M059J (cell line): Measurements from ENCODE around the gene GPR15LG. TPM values are rescaled to one million over a fixed set of nuclear protein-coding genes. Genes with fewer than 3 reads are reported as not detected.
A peak's percentile ranks its signal among the peaks of the same experiment; 100 is the strongest.
"Not testable (repeated sequence)": the region's sequence is repeated elsewhere in the genome, so short reads cannot be mapped to it uniquely, and the experiment has no call there.

ENCODE experiments used
- DNase-seq: peaks from one replicate; pipeline ENCODE4 v3.0.0-alpha.2; 2012; ENCODE audit warnings: low read depth
- total RNA-seq: library from RNA; depleted of rRNA; stranded (reverse); fragments of >200 nt; shearing (Covaris generic); gene quantifications from 2 replicates; pipeline ENCODE4 v1.2.3, GENCODE V29; 2014; rRNA removed

GPR15LG gene
- not detected in 2 replicates for total RNA-seq

- DNase-seq = no peak
Observed at GRCh38 chr10:84173501-84173929, at the start of gene GPR15LG. TSS of gene GPR15LG (plus strand) at chr10:84173801. CDS start at chr10:84173852, 51 bp downstream.

- not testable (repeated sequence) for DNase-seq
Observed at GRCh38 chr10:84125910-84126784, 47.5 kb upstream of the GPR15LG start.

GRCh38 chr10:84126785-84127167 lies 46.8 kb upstream of the GPR15LG start:
- no peak for DNase-seq

GRCh38 chr10:84135836-84136235 lies 37.8 kb upstream of the GPR15LG start:
- DNase-seq = no peak

GRCh38 chr10:84137811-84138210 lies 35.8 kb upstream of the GPR15LG start:
- no peak for DNase-seq

- DNase-seq = peak; percentile 24
Observed at GRCh38 chr10:84138478-84139125, 35.0 kb upstream of the GPR15LG start.

GRCh38 chr10:84139126-84140035 lies 34.2 kb upstream of the GPR15LG start, which contains the start of gene GHITM:
TSS of gene GHITM (plus strand) at chr10:84139509. CDS start at chr10:84141501, 1,992 bp downstream.
- DNase-seq = peak; percentile 96

GRCh38 chr10:84140036-84140379 lies 33.6 kb upstream of the GPR15LG start:
- peak; percentile 30 for DNase-seq

GRCh38 chr10:84147347-84147746 lies 26.3 kb upstream of the GPR15LG start:
- DNase-seq = no peak

GRCh38 chr10:84148006-84148597 lies 25.5 kb upstream of the GPR15LG start:
- peak; percentile 19 for DNase-seq

GRCh38 chr10:84149854-84150253 lies 23.7 kb upstream of the GPR15LG start:
- no peak for DNase-seq

GRCh38 chr10:84152769-84153168 lies 20.8 kb upstream of the GPR15LG start:
- DNase-seq = no peak

- no peak for DNase-seq
Observed at GRCh38 chr10:84155521-84155920, 18.1 kb upstream of the GPR15LG start.

GRCh38 chr10:84156009-84156408 lies 17.6 kb upstream of the GPR15LG start:
- DNase-seq = no peak

GRCh38 chr10:84156768-84157167 lies 16.8 kb upstream of the GPR15LG start:
- peak; percentile 5 for DNase-seq

- no peak for DNase-seq
Observed at GRCh38 chr10:84158061-84158460, 15.5 kb upstream of the GPR15LG start.

GRCh38 chr10:84158550-84158949 lies 15.1 kb upstream of the GPR15LG start:
- DNase-seq = no peak

- no peak for DNase-seq
Observed at GRCh38 chr10:84159076-84159685, 14.4 kb upstream of the GPR15LG start.

- no peak for DNase-seq
Observed at GRCh38 chr10:84160663-84161362, 12.8 kb upstream of the GPR15LG start.

GRCh38 chr10:84163996-84164395 lies 9.6 kb upstream of the GPR15LG start:
- DNase-seq = no peak
